Erythroblast (primary cell): ENCODE results near the gene COX8A.

Experiments used
- GATA1 ChIP-seq: IDR thresholded peaks from 2 replicates; pipeline ENCODE4 v1.6.1; 2011; ENCODE audit warnings: low read depth, mild to moderate bottlenecking, control low read depth, low read length, moderate library complexity
- POLR2A ChIP-seq: IDR thresholded peaks from 2 replicates; pipeline ENCODE4 v1.6.1; 2011; ENCODE audit warnings: mild to moderate bottlenecking, low read length

GRCh38 chr11:64015935-64016845, 41.8 kb downstream of the COX8A start:
- TF ChIP-seq POLR2A (no peak), GATA1 (no peak)
